IMR-90 (cell line): ENCODE data around the gene TMPRSS9. TPM values are rescaled to one million over a fixed set of nuclear protein-coding genes. Genes with fewer than 3 reads are reported as not detected.

ENCODE experiments used
- ATAC-seq: fragments of 200-7000 bp; cut with Tn5 transposase; 2 replicates; pipeline ENCODE4 v1.9.1; 2020; ENCODE audit warnings: low read depth, mild to moderate bottlenecking, moderate library complexity
- BruUV-seq: library from RNA; stranded (reverse); fragments of 400-500 nt; replicated peaks from 2 replicates; lab custom pipeline; 2021; lab: Mats Ljungman, UMichigan
- CTCF ChIA-PET: fragments of 300-600 bp; formaldehyde crosslinking; extraction: SDS; loops from one replicate; lab custom pipeline; 2021; ENCODE audit warnings: antibody characterized with exemption; lab: Yijun Ruan, JAX
- POLR2A ChIA-PET: fragments of 300-600 bp; sonication (Branson Sonifier 250); formaldehyde crosslinking; loops from one replicate; lab custom pipeline; 2022; ENCODE audit warnings: antibody characterized with exemption; ENCODE audit not compliant: unreplicated experiment; lab: Charles Lee
- DNase-seq: peaks from one replicate; pipeline ENCODE4 v3.0.0; 2013
- H2AFZ ChIP-seq: replicated peaks from 2 replicates; pipeline ENCODE3; 2013; ENCODE audit warnings: low read length, mild to moderate bottlenecking; ENCODE audit not compliant: poor library complexity
- H2AK5ac ChIP-seq: 2 replicates; pipeline ENCODE4 v1.6.1; 2013; ENCODE audit warnings: low read depth, low read length, inconsistent platforms
- H2AK9ac ChIP-seq: replicated peaks from 2 replicates; pipeline ENCODE3; 2013; ENCODE audit warnings: mild to moderate bottlenecking, low read depth, low read length, moderate library complexity; ENCODE audit not compliant: poor library complexity
- H2BK120ac ChIP-seq: 2 replicates; pipeline ENCODE4 v1.6.1; 2013; ENCODE audit warnings: low read depth, low read length, inconsistent platforms
- H2BK15ac ChIP-seq: 3 replicates; pipeline ENCODE4 v1.6.1; 2013; ENCODE audit warnings: low read depth, low read length, inconsistent platforms
- H2BK20ac ChIP-seq: 2 replicates; pipeline ENCODE4 v1.6.1; 2013; ENCODE audit warnings: low read depth, mild to moderate bottlenecking, inconsistent platforms, low read length, moderate library complexity
- H2BK5ac ChIP-seq: 2 replicates; pipeline ENCODE4 v1.6.1; 2013; ENCODE audit warnings: mild to moderate bottlenecking, low read depth, low read length, inconsistent platforms; ENCODE audit not compliant: poor library complexity, severe bottlenecking
- H3K14ac ChIP-seq: replicated peaks from 2 replicates; pipeline ENCODE4 v1.6.1; 2013; ENCODE audit warnings: low read depth, low read length, inconsistent platforms
- H3K18ac ChIP-seq: 2 replicates; pipeline ENCODE4 v1.6.1; 2013; ENCODE audit warnings: low read depth, low read length, control low read depth
- H3K23ac ChIP-seq: 2 replicates; pipeline ENCODE4 v1.6.1; 2013; ENCODE audit warnings: low read depth, low read length, inconsistent platforms
- H3K27ac ChIP-seq: 2 replicates; pipeline ENCODE4 v1.5.1; 2013; ENCODE audit warnings: mild to moderate bottlenecking, control low read depth, low read length; ENCODE audit not compliant: insufficient read depth
- H3K27me3 ChIP-seq: 2 replicates; pipeline ENCODE4 v1.6.1; 2013; ENCODE audit warnings: low read length; ENCODE audit not compliant: control insufficient read depth, insufficient read depth
- H3K36me3 ChIP-seq: 2 replicates; pipeline ENCODE4 v1.6.1; 2013; ENCODE audit warnings: low read length, mixed read lengths; ENCODE audit not compliant: control insufficient read depth, insufficient read depth
- H3K4ac ChIP-seq: 2 replicates; pipeline ENCODE4 v1.6.1; 2013; ENCODE audit warnings: low read depth, low read length, inconsistent platforms
- H3K4me1 ChIP-seq: 2 replicates; pipeline ENCODE4 v1.6.1; 2013; ENCODE audit warnings: low read length, mixed read lengths; ENCODE audit not compliant: control insufficient read depth, insufficient read depth
- H3K4me2 ChIP-seq: 2 replicates; pipeline ENCODE4 v1.6.1; 2013; ENCODE audit warnings: low read depth, mild to moderate bottlenecking, control low read depth, low read length, moderate library complexity
- H3K4me3 ChIP-seq: 2 replicates; pipeline ENCODE4 v1.5.1; 2013; ENCODE audit warnings: low read depth, mild to moderate bottlenecking, control low read depth, low read length, moderate library complexity; ENCODE audit not compliant: insufficient read depth
- H3K56ac ChIP-seq: 2 replicates; pipeline ENCODE4 v1.6.1; 2013; ENCODE audit warnings: low read length, inconsistent platforms; ENCODE audit not compliant: insufficient read depth; ENCODE audit errors: extremely low read depth
- H3K79me1 ChIP-seq, 2 experiments: 2 replicates each; pipeline ENCODE4 v1.6.1; 2013; ENCODE audit warnings: low read length in 2 of 2, inconsistent platforms in 1 of 2, low read depth in 1 of 2
- H3K9ac ChIP-seq: 2 replicates; pipeline ENCODE4 v1.6.1; 2013; ENCODE audit warnings: low read depth, low read length, control low read depth
- H3K9me1 ChIP-seq: 2 replicates; pipeline ENCODE4 v1.6.1; 2013; ENCODE audit warnings: low read length, inconsistent platforms; ENCODE audit not compliant: insufficient read depth
- H3K9me3 ChIP-seq: 2 replicates; pipeline ENCODE4 v1.6.1; 2013; ENCODE audit warnings: low read length; ENCODE audit not compliant: control insufficient read depth, insufficient read depth
- H4K20me1 ChIP-seq: 2 replicates; pipeline ENCODE4 v1.6.1; 2013; ENCODE audit warnings: low read length, inconsistent platforms; ENCODE audit not compliant: insufficient read depth
- H4K5ac ChIP-seq: 2 replicates; pipeline ENCODE4 v1.6.1; 2013; ENCODE audit warnings: mild to moderate bottlenecking, low read depth, low read length, control low read depth
- H4K8ac ChIP-seq, 2 experiments: 2 replicates each; pipeline ENCODE4 v1.6.1; 2013; ENCODE audit warnings: low read depth in 2 of 2, low read length in 2 of 2, control low read depth in 1 of 2, inconsistent platforms in 1 of 2
- H4K91ac ChIP-seq: 2 replicates; pipeline ENCODE4 v1.6.1; 2013; ENCODE audit warnings: low read depth, low read length, inconsistent platforms; ENCODE audit not compliant: insufficient read depth
- BHLHE40 ChIP-seq: fragments of 150-350 bp; IDR thresholded peaks from 2 replicates; pipeline ENCODE4 v1.6.1; 2016; ENCODE audit warnings: mild to moderate bottlenecking, low read depth, low read length
- CEBPB ChIP-seq: IDR thresholded peaks from 2 replicates; pipeline ENCODE4 v1.6.1; 2012; ENCODE audit warnings: low read depth, low read length, improper control_type of control experiment
- CHD1 ChIP-seq: IDR thresholded peaks from 2 replicates; pipeline ENCODE4 v1.6.1; 2012; ENCODE audit warnings: low read depth, low read length, improper control_type of control experiment
- CTCF ChIP-seq: conservative IDR thresholded peaks from 2 replicates; pipeline ENCODE4 v1.5.1; 2012; ENCODE audit warnings: mild to moderate bottlenecking, low read depth, low read length, improper control_type of control experiment
- ELK1 ChIP-seq: fragments of 150-350 bp; IDR thresholded peaks from 2 replicates; pipeline ENCODE4 v1.6.1; 2016; ENCODE audit warnings: low read depth, mild to moderate bottlenecking, low read length, moderate library complexity, borderline replicate concordance
- FOS ChIP-seq: fragments of 150-350 bp; IDR thresholded peaks from 2 replicates; pipeline ENCODE4 v1.6.1; 2016; ENCODE audit warnings: low read depth, low read length
- MAFK ChIP-seq: IDR thresholded peaks from 2 replicates; pipeline ENCODE4 v1.6.1; 2012; ENCODE audit warnings: low read depth, low read length, improper control_type of control experiment
- MAZ ChIP-seq: IDR thresholded peaks from 2 replicates; pipeline ENCODE4 v1.6.1; 2012; ENCODE audit warnings: low read depth, mild to moderate bottlenecking, low read length, improper control_type of control experiment, moderate library complexity, borderline replicate concordance
- MXI1 ChIP-seq: IDR thresholded peaks from 2 replicates; pipeline ENCODE4 v1.6.1; 2012; ENCODE audit warnings: low read depth, mild to moderate bottlenecking, low read length, moderate library complexity, borderline replicate concordance
- NFE2L2 ChIP-seq: fragments of 150-350 bp; IDR thresholded peaks from 2 replicates; pipeline ENCODE4 v1.6.1; 2016; ENCODE audit warnings: low read depth, mild to moderate bottlenecking, low read length
- POLR2A ChIP-seq: IDR thresholded peaks from 2 replicates; pipeline ENCODE4 v1.6.1; 2012; ENCODE audit warnings: mild to moderate bottlenecking, low read depth, low read length
- RAD21 ChIP-seq: IDR thresholded peaks from 2 replicates; pipeline ENCODE4 v1.6.1; 2012; ENCODE audit warnings: low read length, improper control_type of control experiment
- RCOR1 ChIP-seq: IDR thresholded peaks from 2 replicates; pipeline ENCODE4 v1.6.1; 2012; ENCODE audit warnings: mild to moderate bottlenecking, low read length, improper control_type of control experiment; ENCODE audit not compliant: insufficient replicate concordance
- RFX5 ChIP-seq: IDR thresholded peaks from 2 replicates; pipeline ENCODE4 v1.8.0; 2012; ENCODE audit warnings: low read depth, mild to moderate bottlenecking, low read length, moderate library complexity
- SMC3 ChIP-seq: fragments of 150-350 bp; IDR thresholded peaks from 2 replicates; pipeline ENCODE4 v1.6.1; 2016; ENCODE audit warnings: low read depth, mild to moderate bottlenecking, antibody characterized with exemption, low read length, moderate library complexity
- USF2 ChIP-seq: fragments of 150-350 bp; IDR thresholded peaks from 2 replicates; pipeline ENCODE4 v1.6.1; 2017; ENCODE audit warnings: mild to moderate bottlenecking, antibody characterized with exemption, low read length, low read depth
- WGBS, 2 experiments: methylation state at CpG; one replicate each; pipeline versions ENCODE4 v1.1.5 to v1.1.7; 2013; ENCODE audit warnings: missing lambda C conversion rate in 2 of 2; ENCODE audit not compliant: insufficient read length in 1 of 2; ENCODE audit errors: extremely low coverage in 2 of 2; 5-methylcytosine and 5-hydroxymethylcytosine counted together
- dilution Hi-C: fragments of 300-500 bp; cut with HindIII; formaldehyde crosslinking; loops from one replicate; pipeline ENCODE4 v1.14.3; 2018; ENCODE audit warnings: low sequenced_read_pairs; ENCODE audit not compliant: unreplicated experiment
- in situ Hi-C: fragments of 300-500 bp; cut with MboI; formaldehyde crosslinking; loops from 3 replicates; pipeline ENCODE4 v1.14.3; 2019; ENCODE audit warnings: low sequenced_read_pairs, inconsistent platforms, mixed read lengths
- intact Hi-C: fragments of 100-400 bp; cut with micrococcal nuclease; formaldehyde crosslinking; loops from 2 replicates; pipeline ENCODE4 v1.10.0; 2022
- polyA plus RNA-seq, 3 experiments: library from polyadenylated mRNA; depleted of rRNA; stranded (reverse); fragments of >200 nt; gene quantifications; 2 replicates each; pipeline ENCODE4 v1.2.3, GENCODE V29; 2012; ENCODE audit warnings: low replicate concordance in 1 of 3
- total RNA-seq: library from RNA; depleted of rRNA; stranded (reverse); fragments of >200 nt; gene quantifications from 2 replicates; pipeline ENCODE4 v1.2.3, GENCODE V29; 2012

The TMPRSS9 gene
- total and polyA plus RNA-seq, 2 of the 4 experiments (the other 2 are of a cell fraction) = not detected

- Histone ChIP-seq H3K4me1 (peaks cover 3% of the 10 kb centered on the region), H2AK5ac (no peak overlapping the region), H3K23ac (no peak overlapping the region), H3K36me3 (no peaks in the 10 kb centered on the region; the same call in 1 of the 2 replicates), H2AFZ (no peak overlapping the region), H3K56ac (no peak overlapping the region), H4K8ac (no peak overlapping the region), H3K18ac (no peak overlapping the region), H3K9ac (no peak overlapping the region), H3K27me3 (no peaks in the 10 kb centered on the region), H2AK9ac (no peak overlapping the region), H4K5ac (no peak overlapping the region), H2BK5ac (no peak overlapping the region), H3K79me1 (peaks cover 37 to 70% of the 10 kb centered on the region in 2 experiments), H3K27ac (no peak overlapping the region), H2BK120ac (no peak overlapping the region), H4K91ac (no peak overlapping the region), H2BK15ac (no peak overlapping the region), H4K20me1 (peaks cover 41% of the 10 kb centered on the region), H3K14ac (no peak overlapping the region), H2BK20ac (no peak overlapping the region), H3K4me3 (no peak overlapping the region), H3K4me2 (no peak overlapping the region), H3K9me3 (no peaks in the 10 kb centered on the region), H3K9me1 (peaks cover 13% of the 10 kb centered on the region), H3K4ac (no peak overlapping the region)
- ChIA-PET CTCF (no interaction called here), POLR2A (no interaction called here)
- dilution Hi-C loops (no loop called here), in situ Hi-C loops (no loop called here), intact Hi-C loops (no loop called here)
- WGBS, 2 experiments = 92% methylated on average over 2 of the region's 11 CpGs; no CpG with 5 or more reads in 1 of the 2 experiments
- no peak for DNase-seq
- no TSS peak for BruUV-seq
- no peak for TF ChIP-seq RAD21
- no peak for TF ChIP-seq MAFK
- TF ChIP-seq RCOR1 = no peak
- no peak for TF ChIP-seq USF2
- no peak for TF ChIP-seq BHLHE40
- TF ChIP-seq MXI1 = no peak
- TF ChIP-seq MAZ = no peak
- TF ChIP-seq RFX5 = no peak
- no peak for TF ChIP-seq FOS
- TF ChIP-seq POLR2A = no peak
- TF ChIP-seq CTCF = no peak
- no peak for TF ChIP-seq CEBPB
- TF ChIP-seq NFE2L2 = no peak
- TF ChIP-seq SMC3 = no peak
- TF ChIP-seq CHD1 = no peak
- no peak for TF ChIP-seq ELK1
- no peak for ATAC-seq
Measured at GRCh38 chr19:2333807-2334211, 26.3 kb upstream of the TMPRSS9 start.
